HG02763 (cell line): Measurements from ENCODE around the gene ELOA.
A peak's percentile ranks its signal among the peaks of the same experiment; 100 is the strongest.
"Not testable (repeated sequence)": the region's sequence is repeated elsewhere in the genome, so short reads cannot be mapped to it uniquely, and the experiment has no call there.

Source experiments
- ATAC-seq: cut with Tn5 transposase; IDR thresholded peaks from one replicate; pipeline ENCODE4 v1.9.1; 2021; ENCODE audit warnings: mild to moderate bottlenecking, moderate library complexity; ENCODE audit not compliant: unreplicated experiment

ELOA gene

GRCh38 chr1:23783141-23783540, 39.9 kb downstream of the ELOA start:
- not testable (repeated sequence) for ATAC-seq

GRCh38 chr1:23784846-23785245, 41.6 kb downstream of the ELOA start:
- ATAC-seq, result no peak

- ATAC-seq, result no peak
Measured at GRCh38 chr1:23787701-23788100, 44.4 kb downstream of the ELOA start.

- no peak for ATAC-seq
Measured at GRCh38 chr1:23788695-23789094, 45.4 kb downstream of the ELOA start.

GRCh38 chr1:23790696-23791515, 47.6 kb downstream of the ELOA start, which contains the start of gene LYPLA2:
TSS of gene LYPLA2 (plus strand) at chr1:23791145. CDS start at chr1:23792683, 1,538 bp downstream.
- ATAC-seq, result peak; percentile 81

- no peak for ATAC-seq
Measured at GRCh38 chr1:23791516-23792047, 48.3 kb downstream of the ELOA start.

- ATAC-seq, result no peak
Measured at GRCh38 chr1:23792151-23792945, 49.1 kb downstream of the ELOA start.

GRCh38 chr1:23793018-23793781, 49.9 kb downstream of the ELOA start:
- no peak for ATAC-seq

- ATAC-seq, result no peak
Measured at GRCh38 chr1:23793861-23794731, 50.8 kb downstream of the ELOA start.

GRCh38 chr1:23794732-23795182, 51.5 kb downstream of the ELOA start:
- not testable (repeated sequence) for ATAC-seq

- no peak for ATAC-seq
Measured at GRCh38 chr1:23795676-23796465, 52.6 kb downstream of the ELOA start.

GRCh38 chr1:23796466-23797271, 53.4 kb downstream of the ELOA start:
- ATAC-seq, result no peak

GRCh38 chr1:23797478-23798448, 54.5 kb downstream of the ELOA start:
- no peak for ATAC-seq

- ATAC-seq, result no peak
Measured at GRCh38 chr1:23798662-23799142, 55.4 kb downstream of the ELOA start.

- no peak for ATAC-seq
Measured at GRCh38 chr1:23799255-23799569, 55.9 kb downstream of the ELOA start.

- peak; percentile 14 for ATAC-seq
Measured at GRCh38 chr1:23799570-23800399, 56.5 kb downstream of the ELOA start.
